Fibroblast of skin of right quadriceps (primary cell): ENCODE data around the gene DISP2.

Source experiments
- DNase-seq: peaks from one replicate; pipeline ENCODE4 v3.0.0-alpha.2; 2013

The DISP2 gene

GRCh38 chr15:40344631-40345120 lies 13.3 kb upstream of the DISP2 start:
- DNase-seq, result peak; percentile 61

- DNase-seq, result no peak
Measured at GRCh38 chr15:40345225-40345866, 12.7 kb upstream of the DISP2 start.

- no peak for DNase-seq
Measured at GRCh38 chr15:40345867-40346578, 12.0 kb upstream of the DISP2 start.

GRCh38 chr15:40346579-40347558 lies 11.2 kb upstream of the DISP2 start:
- no peak for DNase-seq

GRCh38 chr15:40347559-40348473 lies 10.2 kb upstream of the DISP2 start:
- no peak for DNase-seq

GRCh38 chr15:40348474-40348870 lies 9.5 kb upstream of the DISP2 start:
- no peak for DNase-seq

GRCh38 chr15:40349163-40349562 lies 8.9 kb upstream of the DISP2 start:
- DNase-seq, result no peak

- DNase-seq, result no peak
Measured at GRCh38 chr15:40352281-40352901, 5.6 kb upstream of the DISP2 start.

- no peak for DNase-seq
Measured at GRCh38 chr15:40353697-40354096, 4.3 kb upstream of the DISP2 start.

GRCh38 chr15:40354408-40355171 lies 3.4 kb upstream of the DISP2 start:
- peak; percentile 84 for DNase-seq

GRCh38 chr15:40355976-40356585 lies 1.9 kb upstream of the DISP2 start:
- no peak for DNase-seq

GRCh38 chr15:40357246-40357645 lies 773 bp upstream of the DISP2 start:
- DNase-seq, result no peak

GRCh38 chr15:40358471-40359353 lies 693 bp downstream of the DISP2 start:
- no peak for DNase-seq

- DNase-seq, result no peak
Measured at GRCh38 chr15:40360015-40360414, 2.0 kb downstream of the DISP2 start.

GRCh38 chr15:40361640-40362039 lies 3.6 kb downstream of the DISP2 start:
- DNase-seq, result no peak

- no peak for DNase-seq
Measured at GRCh38 chr15:40363611-40364010, 5.6 kb downstream of the DISP2 start.

GRCh38 chr15:40364251-40364650 lies 6.2 kb downstream of the DISP2 start:
- no peak for DNase-seq

- no peak for DNase-seq
Measured at GRCh38 chr15:40365016-40365415, 7.0 kb downstream of the DISP2 start.
